ENCODE data around the gene DDAH1.
"Not testable (repeated sequence)": the region's sequence is repeated elsewhere in the genome, so short reads cannot be mapped to it uniquely, and the experiment has no call there.

Gene DDAH1

DNA sequence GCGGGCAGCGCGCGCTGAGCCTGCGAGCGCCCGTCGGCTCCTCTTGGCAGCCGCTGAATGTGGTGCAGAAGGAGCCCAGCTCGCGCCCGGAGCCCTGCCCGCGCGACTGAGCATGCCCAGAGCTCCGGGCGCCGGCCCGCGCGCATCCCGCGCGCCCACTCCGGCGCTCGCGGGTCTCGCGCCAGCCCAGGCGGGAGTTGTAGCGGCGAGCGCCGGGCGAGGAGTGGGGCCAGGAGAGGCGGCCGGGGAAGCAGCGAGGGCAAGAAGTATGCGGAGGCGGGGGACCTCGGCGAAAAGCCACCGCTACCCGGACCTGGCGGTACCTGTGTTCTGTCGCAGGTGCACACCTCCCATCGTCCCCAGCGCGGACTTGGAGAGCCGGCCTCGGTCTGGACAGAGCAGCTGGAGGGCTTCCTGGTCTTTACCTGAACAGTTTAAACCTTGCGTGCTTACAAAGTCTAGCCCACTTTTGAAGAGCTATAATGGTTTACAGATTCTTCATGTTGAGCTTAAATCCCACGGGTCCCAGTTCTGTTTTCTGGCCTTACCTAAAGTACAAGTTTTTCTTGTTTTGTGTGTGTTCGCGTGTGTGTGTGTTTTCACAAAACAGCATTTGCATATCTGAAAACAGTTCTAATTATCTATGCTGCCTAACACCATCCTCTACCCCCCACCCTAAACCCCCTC is at the start of gene DDAH1:
Gene DDAH1 (minus strand): TSS at position 61 of the 687 bp plus-strand sequence. CDS start 114 bp downstream, outside the sequence.
- in situ Hi-C loops (cut with MboI; ENCODE audit: low sequenced_read_pairs): no loop called here

DNA sequence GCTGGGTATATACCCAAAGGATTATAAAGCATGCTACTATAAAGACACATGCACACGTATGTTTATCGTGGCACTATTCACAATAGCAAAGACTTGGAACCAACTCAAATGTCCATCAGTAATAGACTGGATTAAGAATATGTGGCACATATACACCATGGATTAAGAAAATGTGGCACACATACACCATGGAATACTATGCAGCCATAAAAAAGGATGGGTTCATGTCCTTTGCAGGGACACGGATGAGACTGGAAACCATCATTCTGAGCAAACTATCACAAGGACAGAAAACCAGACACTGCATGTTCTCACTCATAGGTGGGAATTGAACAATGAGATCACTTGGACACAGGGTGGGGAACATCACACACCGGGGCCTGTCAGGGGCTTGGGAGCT is 49.0 kb upstream of the DDAH1 start:
- in situ Hi-C loops (cut with MboI; ENCODE audit: low sequenced_read_pairs): not testable (repeated sequence)

DNA sequence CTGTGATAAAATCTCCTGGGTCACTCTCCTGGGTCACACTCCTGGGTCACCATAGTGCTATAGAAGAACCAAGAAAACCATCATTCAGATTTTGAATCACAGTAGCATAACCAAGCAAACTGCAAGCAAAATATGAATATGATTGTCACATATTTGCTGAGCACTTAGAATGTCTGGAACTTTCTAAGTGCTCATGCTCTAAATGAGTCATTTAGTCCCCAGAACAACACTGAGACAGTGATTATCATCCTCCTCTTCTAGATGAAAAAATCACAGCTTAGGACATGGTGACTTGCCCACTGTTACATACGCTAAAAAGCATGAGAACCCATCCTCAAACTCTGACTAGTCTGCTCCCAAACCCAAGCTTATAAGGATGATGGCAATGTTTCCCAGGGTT is 39.5 kb upstream of the DDAH1 start:
- in situ Hi-C loops (cut with MboI; ENCODE audit: low sequenced_read_pairs): no loop called here

DNA sequence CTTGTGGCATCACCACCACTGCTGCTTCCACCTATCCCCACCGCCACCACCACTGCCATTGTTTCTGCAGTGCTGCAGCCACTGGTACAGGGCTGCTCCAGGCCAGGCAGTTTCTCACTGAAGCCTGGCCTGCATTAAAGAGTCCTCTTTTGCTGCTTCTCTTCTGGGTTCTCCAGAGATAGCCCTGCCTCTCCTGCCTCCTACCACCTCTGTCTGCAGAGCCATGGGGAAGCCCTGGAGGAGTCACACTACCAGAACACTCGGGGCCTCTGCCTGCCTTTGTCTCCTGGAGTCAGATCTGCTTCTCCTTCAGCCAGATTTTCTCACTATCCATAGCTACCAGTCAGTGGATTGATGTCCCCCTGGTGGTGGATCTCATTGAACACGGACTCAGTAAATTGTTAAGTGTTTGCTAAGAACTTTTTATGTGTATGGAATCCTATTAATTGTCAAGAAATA is 37.7 kb upstream of the DDAH1 start:
- in situ Hi-C loops (cut with MboI; ENCODE audit: low sequenced_read_pairs): no loop called here

DNA sequence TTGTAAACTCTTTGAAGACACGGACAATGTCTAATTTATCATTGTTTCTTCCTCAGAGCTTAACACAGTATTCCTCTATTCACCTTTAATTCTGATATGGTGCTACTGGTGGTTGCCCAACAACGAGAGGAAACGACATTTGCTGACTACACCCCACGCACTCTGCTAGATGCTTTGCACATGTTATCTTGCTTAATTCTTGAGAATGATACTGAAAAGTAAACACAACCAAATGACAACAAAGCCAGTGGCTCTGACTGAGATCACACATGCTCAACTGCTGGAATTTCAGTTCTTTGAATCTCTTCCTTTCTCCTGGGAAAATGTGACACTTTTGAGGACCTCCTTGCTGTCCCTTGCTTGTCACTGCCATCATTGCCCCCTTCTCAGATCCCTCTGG is 37.2 kb upstream of the DDAH1 start:
- in situ Hi-C loops (cut with MboI; ENCODE audit: low sequenced_read_pairs): no loop called here

DNA sequence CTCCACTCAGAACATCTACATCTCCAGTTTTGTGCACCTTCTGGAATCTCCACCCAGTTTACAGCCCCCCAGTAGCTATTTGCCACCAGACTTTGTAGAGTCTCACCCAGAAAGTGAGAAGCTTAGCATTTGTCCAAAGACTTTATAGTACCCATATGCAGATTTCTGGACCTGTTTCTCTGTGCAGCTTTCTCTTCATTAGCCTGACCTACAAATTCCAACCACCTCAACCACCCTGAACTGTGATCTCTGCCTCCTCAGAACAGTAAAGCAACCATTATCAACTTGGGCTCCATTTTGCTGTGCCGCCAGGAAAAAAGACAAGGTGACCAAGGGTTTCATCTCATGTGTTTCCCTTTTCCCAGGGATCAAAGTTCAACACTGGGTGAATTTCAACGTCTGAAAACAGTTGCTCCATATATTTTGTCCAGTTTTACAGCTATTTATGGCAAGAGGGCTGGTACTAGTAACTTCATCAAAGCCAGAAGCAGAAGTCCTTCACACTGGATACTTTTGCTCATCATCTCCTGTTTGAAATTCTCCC is 36.5 kb upstream of the DDAH1 start:
- in situ Hi-C loops (cut with MboI; ENCODE audit: low sequenced_read_pairs): no loop called here

DNA sequence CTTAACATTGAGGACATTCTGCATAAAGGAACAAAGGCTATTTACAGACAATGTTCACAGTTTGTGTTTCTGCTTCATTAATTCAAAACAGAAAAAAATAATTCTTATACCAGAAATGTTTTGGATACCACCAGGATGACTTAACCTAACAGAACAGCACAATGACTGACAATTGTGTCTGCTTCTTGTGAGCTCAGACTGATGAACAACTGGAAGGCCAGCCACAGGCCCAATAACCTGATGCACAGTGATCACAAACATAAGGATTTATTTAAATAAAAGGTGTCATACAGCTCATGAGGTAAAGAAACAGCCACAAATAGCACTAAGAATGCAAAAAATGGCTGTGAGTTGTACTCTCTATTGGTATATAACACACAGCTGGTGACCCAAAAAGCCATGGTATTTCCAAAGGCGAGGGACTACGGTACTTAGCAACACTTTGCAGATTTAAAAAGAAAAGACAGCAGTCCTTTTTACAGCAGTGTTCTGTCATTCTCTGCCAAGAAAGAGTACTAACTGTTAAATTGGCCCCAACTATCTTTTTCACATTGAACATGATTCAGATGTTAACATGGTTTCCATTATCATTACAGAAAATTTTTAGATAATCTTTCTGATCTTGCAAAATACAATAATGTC is 32.1 kb upstream of the DDAH1 start:
- in situ Hi-C loops (cut with MboI; ENCODE audit: low sequenced_read_pairs): no loop called here

DNA sequence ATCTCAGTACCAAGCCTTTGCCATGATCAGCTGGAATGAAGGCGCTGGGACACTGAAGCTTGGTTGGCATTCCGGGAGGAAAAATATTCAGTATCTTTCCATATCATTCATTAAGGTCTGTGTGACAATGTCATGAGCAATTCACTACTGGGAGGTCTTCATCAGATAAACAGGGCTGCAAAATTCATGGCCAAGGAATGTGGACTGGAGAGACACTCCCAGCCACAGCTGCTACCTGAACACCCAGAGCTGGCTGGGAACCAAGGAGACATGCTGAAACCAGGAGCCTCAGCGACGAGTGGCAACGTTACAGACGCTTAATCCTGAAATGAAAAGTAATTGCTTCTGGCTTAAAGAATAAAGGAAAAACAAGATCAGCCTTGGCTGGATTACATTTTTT is 30.6 kb upstream of the DDAH1 start:
- in situ Hi-C loops (cut with MboI; ENCODE audit: low sequenced_read_pairs): no loop called here

DNA sequence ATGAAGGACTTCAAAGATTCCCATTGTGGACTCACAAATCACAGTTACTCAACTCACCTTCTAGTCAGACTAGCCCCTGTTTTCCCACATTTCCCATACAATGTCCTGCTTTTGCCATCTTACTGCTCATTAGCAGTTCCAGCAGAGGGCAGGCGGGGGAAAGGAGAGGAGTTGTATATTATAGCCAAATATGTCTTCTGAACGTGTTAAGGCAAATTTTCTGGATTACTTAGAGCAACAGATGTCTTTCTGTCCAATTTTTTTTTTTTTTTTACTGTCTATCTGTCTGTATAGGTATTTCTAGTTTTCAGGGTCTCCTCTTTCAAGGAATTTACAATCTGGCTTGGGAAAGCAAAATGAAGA is 29.9 kb upstream of the DDAH1 start:
- in situ Hi-C loops (cut with MboI; ENCODE audit: low sequenced_read_pairs): no loop called here

DNA sequence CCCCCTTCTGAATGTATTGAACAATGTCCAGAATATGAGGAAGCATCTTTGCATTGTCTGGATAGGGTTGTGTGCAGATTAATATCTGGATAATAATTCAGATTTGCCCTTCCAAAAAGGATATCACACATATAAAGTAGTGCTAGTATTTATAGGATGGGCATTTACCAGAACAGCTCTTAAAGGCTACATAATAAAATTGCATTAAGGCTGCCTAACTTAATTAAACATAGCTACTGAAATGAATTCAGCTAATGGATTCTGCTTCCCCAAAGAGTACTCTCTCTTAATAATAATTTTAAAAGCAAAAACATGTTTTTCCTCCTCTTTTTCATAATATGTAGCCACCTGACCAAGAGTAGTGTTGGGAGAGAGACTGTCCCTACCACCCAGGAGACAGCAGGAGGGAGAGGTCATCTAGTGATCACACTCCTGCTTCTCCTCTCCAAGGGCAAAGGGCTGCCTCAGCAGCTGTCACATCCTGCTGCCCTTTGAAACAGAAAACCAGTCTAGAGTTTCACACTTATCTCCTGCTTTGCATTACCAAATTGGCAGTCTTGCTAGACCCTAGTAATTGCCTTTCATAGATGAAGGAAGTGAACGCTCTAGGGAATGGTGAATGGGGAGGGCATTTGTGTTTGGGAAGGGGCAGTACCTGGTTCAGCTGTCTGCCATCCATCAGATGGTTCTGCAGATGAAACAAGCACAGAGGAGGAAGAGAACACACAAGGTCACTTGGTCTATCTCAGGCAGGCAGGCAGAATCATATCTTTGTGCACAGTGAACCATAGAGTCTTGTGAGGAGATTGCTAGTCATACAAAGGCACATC is 29.3 kb upstream of the DDAH1 start:
- in situ Hi-C loops (cut with MboI; ENCODE audit: low sequenced_read_pairs): no loop called here

DNA sequence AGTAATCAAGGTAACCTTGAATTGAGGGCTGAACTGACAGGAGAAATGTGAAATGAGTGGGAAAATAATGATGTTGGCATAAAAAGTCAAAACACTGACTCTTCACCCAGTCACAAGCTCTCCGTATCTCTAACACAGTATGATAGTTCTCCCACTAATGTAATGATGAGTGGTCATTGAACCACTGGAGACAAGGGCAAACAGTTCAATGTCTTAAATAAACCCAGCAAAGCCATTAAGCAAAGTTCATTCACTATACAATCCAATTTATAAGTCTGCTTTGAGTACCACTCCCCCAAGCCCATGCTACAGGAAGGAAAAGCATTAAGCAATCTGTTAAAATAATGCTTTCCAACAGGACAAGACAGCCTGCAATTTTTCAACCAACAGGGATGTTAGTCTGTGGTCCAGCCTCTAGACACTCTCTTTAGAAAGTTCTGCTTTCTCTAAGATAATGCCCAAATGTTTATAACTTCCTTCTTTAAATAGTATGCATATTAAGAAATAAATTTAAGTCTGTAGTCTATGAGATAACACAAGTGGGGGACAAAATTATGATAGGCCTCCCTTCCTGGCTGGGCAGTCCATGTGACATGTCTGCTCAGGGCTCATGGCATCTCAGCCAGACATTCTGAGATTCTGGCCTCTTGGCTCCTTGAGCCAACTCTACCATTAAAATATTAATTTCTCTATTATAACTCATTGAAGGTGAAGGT is 25.5 kb upstream of the DDAH1 start:
- in situ Hi-C loops (cut with MboI; ENCODE audit: low sequenced_read_pairs): no loop called here

DNA sequence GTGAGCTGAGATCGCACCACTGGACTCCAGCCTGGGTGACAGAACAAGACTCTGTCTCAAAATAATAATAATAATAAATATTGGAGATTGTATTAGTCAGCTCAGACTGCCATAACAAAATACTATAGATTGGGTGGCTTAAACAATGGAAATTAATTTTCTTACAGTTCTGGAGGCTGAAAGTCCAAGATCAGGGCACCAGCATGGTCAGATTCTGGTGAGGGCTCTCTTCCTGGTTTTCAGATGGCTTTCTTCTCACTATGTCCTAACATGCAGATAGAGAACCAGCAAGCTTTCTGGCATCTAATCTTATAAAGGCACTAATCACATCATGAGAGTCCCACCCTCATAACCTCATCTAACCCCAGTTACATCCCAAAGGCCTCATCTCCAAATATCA is 23.2 kb upstream of the DDAH1 start:
- in situ Hi-C loops (cut with MboI; ENCODE audit: low sequenced_read_pairs): no loop called here

DNA sequence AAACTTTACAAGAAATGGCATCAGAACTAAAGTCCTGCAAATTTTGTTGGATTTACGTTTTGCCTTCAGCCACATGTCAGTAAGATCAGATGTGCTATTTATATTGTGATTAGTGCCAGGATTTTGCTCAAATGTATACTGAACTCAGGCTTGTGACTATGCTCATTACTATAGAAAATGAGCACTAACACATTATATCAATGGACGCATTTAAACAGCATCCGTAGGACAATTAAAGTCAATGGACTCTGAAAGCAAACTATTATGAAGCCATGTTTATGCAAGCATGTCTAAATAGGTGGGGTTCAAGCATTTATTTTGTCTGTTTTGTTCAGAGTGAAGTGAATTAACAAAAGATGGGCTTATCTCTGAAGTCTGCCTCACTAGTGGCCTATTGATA is 20.6 kb upstream of the DDAH1 start:
- in situ Hi-C loops (cut with MboI; ENCODE audit: low sequenced_read_pairs): no loop called here

DNA sequence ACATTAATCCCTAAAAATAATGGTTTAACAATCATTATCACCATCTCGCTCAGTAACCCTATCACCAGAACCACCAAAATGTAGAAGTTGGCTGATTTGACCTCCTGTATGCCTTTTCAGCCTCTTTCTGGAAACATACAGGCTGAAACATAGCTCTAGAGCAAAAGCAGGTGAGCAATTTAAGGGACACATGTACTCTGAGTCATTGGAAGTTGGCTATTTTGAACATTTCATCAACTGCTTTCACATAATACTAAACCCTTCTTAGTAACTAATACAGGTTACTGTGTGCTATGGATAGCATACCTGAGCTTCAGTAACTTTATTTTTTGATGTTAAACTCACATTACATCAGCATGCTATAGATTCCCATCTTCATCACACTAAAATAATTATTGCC is 19.8 kb upstream of the DDAH1 start:
- in situ Hi-C loops (cut with MboI; ENCODE audit: low sequenced_read_pairs): no loop called here

DNA sequence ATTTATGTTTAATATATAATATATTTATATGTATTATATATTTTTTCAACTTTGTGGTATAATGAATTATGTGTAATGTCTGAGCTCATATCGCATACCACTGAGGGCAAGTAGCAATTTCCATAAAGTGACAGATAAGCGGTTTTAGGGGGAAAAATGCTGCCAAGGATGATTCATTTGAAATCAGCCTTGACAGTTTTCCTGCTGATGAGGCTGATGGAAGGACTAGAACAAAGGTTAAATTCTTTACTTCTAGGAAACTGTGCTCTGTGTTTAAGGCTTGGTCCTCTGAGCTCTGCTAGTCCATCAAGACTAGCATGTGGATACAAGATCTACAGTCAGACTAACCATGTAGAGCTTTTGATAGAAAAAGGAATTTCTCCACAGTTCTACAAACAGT is 19.3 kb upstream of the DDAH1 start:
- in situ Hi-C loops (cut with MboI; ENCODE audit: low sequenced_read_pairs): no loop called here

DNA sequence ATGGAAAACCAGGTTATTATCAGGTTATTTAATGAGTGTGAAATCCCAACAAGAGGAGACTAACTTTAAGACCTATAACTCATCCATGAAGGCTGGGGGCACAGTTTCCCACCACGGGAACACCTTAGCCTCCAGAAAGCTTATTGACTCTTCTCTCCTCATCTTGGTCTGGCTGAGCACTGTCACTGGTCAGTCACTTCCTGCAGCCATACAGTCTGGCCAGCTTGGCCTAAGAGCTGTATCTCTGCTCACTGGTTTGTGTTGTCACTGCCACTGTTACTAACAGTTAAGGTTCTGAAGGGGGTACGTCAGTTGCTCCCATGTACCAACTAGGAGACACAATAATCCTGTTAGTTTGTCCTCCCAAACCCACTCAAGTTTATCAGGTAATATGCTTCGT is 16.7 kb upstream of the DDAH1 start:
- in situ Hi-C loops (cut with MboI; ENCODE audit: low sequenced_read_pairs): no loop called here

DNA sequence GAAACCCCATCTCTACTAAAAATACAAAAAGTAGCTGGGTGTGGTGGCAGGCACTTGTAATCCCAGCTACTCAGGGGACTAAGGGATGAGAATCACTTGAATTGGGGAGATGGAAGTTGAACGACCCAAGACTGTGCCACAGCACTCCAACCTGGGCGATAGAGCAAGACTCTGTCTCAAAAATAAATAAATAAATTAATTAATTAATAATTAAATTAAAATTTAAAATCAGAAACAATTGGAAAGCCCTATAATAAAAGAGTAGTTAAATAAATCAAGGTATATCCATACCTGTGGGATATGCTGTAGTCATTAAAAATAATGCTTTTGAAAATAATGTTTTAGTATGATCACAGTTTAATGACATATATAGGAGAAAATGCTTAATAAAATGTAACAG is 15.6 kb upstream of the DDAH1 start:
- in situ Hi-C loops (cut with MboI; ENCODE audit: low sequenced_read_pairs): no loop called here

DNA sequence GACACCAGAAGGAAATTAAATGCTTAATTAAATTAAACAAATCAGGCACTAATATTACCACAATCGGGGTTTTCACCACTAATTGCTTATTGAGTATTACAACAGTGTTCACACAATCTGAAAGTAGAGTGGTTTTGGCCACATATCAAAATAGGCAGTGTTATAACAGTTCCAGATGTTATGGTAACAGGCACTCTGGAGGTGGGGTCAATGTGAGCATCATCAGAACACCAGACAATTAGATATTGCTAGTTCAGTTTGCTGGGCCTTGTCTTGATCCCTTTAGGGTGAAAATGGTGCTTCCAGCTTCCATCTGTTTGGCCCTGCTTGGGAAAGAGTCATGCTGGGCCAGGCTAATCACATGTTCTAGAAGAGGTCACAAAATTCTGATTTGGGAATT is 14.5 kb upstream of the DDAH1 start:
- in situ Hi-C loops (cut with MboI; ENCODE audit: low sequenced_read_pairs): no loop called here

DNA sequence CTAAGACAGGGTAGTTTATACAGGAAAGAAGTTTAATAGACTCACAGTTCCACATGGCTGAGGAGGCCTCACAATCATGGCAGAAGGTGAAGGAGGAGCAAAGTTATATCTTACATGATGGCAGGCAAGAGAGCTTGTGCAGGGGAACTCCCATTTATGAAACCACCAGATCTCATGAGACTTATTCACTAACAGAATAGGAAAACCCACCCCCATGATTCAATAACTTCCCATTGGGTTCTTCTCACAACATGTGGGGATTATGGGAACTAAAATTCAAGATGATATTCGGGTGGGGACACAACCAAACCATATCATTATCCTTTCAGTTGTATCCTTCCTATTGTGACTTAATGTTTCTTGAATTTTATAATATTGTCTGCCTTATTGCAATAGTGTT is 13.4 kb upstream of the DDAH1 start:
- in situ Hi-C loops (cut with MboI; ENCODE audit: low sequenced_read_pairs): no loop called here

DNA sequence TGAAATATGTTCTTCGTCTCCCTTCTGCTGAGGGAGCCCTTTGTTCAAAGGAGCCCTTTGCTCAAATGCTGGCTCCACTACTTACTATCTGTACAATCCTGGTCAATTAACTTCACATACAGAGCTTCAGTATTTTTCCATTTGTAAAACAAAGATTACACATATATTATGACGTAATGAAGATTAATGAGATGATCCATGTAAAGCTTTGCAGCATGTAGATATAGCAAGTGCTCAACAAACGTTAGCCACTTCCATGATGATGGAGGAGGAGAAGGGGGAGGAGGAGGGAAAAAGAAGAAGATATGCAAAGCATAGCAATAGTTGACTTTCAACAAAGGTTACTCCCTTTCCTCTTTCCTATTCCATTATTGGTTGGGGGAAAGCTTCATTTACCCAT is 10.1 kb upstream of the DDAH1 start:
- in situ Hi-C loops (cut with MboI; ENCODE audit: low sequenced_read_pairs): no loop called here

DNA sequence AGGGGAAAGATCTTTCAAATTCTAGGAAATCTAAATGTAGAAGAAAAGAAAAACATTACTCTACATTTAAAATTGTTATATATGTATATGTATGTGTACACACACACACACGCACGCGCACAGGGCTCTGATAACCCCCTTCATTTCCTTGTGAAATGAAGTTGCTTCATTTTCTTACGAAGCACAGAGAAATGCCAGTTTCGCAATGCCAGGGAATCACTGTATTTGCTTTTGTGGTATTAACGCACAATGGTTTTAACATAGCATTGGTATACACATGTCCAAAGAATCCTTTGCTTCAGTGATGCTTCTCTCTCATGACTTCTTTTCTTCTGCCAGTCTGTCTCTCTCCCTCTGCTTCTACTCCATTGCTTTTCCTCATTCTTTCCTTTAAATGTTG is 8.4 kb upstream of the DDAH1 start:
- in situ Hi-C loops (cut with MboI; ENCODE audit: low sequenced_read_pairs): no loop called here

Measured in HL-60/S4 treated with phorbol 12-myristate 13-acetate at 8.2 ng/mL for 4 days and 3 days (cell line).